ENCODE data around the gene PAX7.

The PAX7 gene

GRCh38 chr1:18637962-18638834 lies 7.6 kb downstream of the PAX7 start:
- TF ChIP-seq CTCF (IDR thresholded peaks at IDR 0.05; ENCODE audit: low read depth, low read length), result no peak
- H3K4me3 ChIP-seq (ENCODE audit: low read depth, low read length), result no peak overlapping the region
- DNase-seq (ENCODE audit: low read depth, low spot score), result no peak
- in situ Hi-C loops (cut with HindIII; ENCODE audit: low sequenced_read_pairs), result no loop called here

GRCh38 chr1:18638835-18639364 lies 8.3 kb downstream of the PAX7 start:
- H3K4me3 ChIP-seq (ENCODE audit: low read depth, low read length), result no peak overlapping the region
- no peak for TF ChIP-seq CTCF (IDR thresholded peaks at IDR 0.05; ENCODE audit: low read depth, low read length)
- no peak for DNase-seq (ENCODE audit: low read depth, low spot score)
- in situ Hi-C loops (cut with HindIII; ENCODE audit: low sequenced_read_pairs), result no loop called here

GRCh38 chr1:18639368-18640055 lies 8.9 kb downstream of the PAX7 start:
- no peak overlapping the region for H3K4me3 ChIP-seq (ENCODE audit: low read depth, low read length)
- no peak for DNase-seq (ENCODE audit: low read depth, low spot score)
- TF ChIP-seq CTCF (IDR thresholded peaks at IDR 0.05; ENCODE audit: low read depth, low read length), result no peak
- in situ Hi-C loops (cut with HindIII; ENCODE audit: low sequenced_read_pairs), result no loop called here

- no peak for DNase-seq (ENCODE audit: low read depth, low spot score)
- no peak overlapping the region for H3K4me3 ChIP-seq (ENCODE audit: low read depth, low read length)
- in situ Hi-C loops (cut with HindIII; ENCODE audit: low sequenced_read_pairs), result no loop called here
- TF ChIP-seq CTCF (IDR thresholded peaks at IDR 0.05; ENCODE audit: low read depth, low read length), result no peak
Measured at GRCh38 chr1:18640228-18641004, 9.8 kb downstream of the PAX7 start.

GRCh38 chr1:18641005-18641941 lies 10.6 kb downstream of the PAX7 start:
- no peak for TF ChIP-seq CTCF (IDR thresholded peaks at IDR 0.05; ENCODE audit: low read depth, low read length)
- no peak overlapping the region for H3K4me3 ChIP-seq (ENCODE audit: low read depth, low read length)
- DNase-seq (ENCODE audit: low read depth, low spot score), result no peak
- in situ Hi-C loops (cut with HindIII; ENCODE audit: low sequenced_read_pairs), result no loop called here
